Measurements from ENCODE around the gene CAMK2D.
A peak's percentile ranks its signal among the peaks of the same experiment; 100 is the strongest.

Gene CAMK2D

GRCh38 chr4:113505044-113505443, 256.5 kb downstream of the CAMK2D start:
- DNase-seq, result no peak

- DNase-seq, result no peak
Observed at GRCh38 chr4:113504422-113504821, 257.1 kb downstream of the CAMK2D start.

GRCh38 chr4:113503691-113504090, 257.8 kb downstream of the CAMK2D start:
- no peak for DNase-seq

- no peak for DNase-seq
Observed at GRCh38 chr4:113502906-113503305, 258.6 kb downstream of the CAMK2D start.

GRCh38 chr4:113502476-113502875, 259.1 kb downstream of the CAMK2D start:
- no peak for DNase-seq

GRCh38 chr4:113500424-113500823, 261.1 kb downstream of the CAMK2D start:
- no peak for DNase-seq

GRCh38 chr4:113499696-113500095, 261.8 kb downstream of the CAMK2D start:
- no peak for DNase-seq

- DNase-seq, result no peak
Observed at GRCh38 chr4:113499166-113499565, 262.4 kb downstream of the CAMK2D start.

- no peak for DNase-seq
Observed at GRCh38 chr4:113497154-113497884, 264.2 kb downstream of the CAMK2D start.

GRCh38 chr4:113496698-113497097, 264.8 kb downstream of the CAMK2D start:
- DNase-seq, result no peak

- DNase-seq, result no peak
Observed at GRCh38 chr4:113495790-113496189, 265.7 kb downstream of the CAMK2D start.

GRCh38 chr4:113483131-113483530, 278.4 kb downstream of the CAMK2D start:
- DNase-seq, result no peak

GRCh38 chr4:113482325-113482724, 279.2 kb downstream of the CAMK2D start:
- DNase-seq, result no peak

- DNase-seq, result no peak
Observed at GRCh38 chr4:113481820-113482219, 279.7 kb downstream of the CAMK2D start.

- DNase-seq, result no peak
Observed at GRCh38 chr4:113480109-113480508, 281.4 kb downstream of the CAMK2D start.

GRCh38 chr4:113478032-113478431, 283.5 kb downstream of the CAMK2D start:
- peak in 1 of 5 donors; percentile 12 for DNase-seq

- peak in 1 of 5 donors; percentile 16 for DNase-seq
Observed at GRCh38 chr4:113476800-113477199, 284.7 kb downstream of the CAMK2D start.

- no peak for DNase-seq
Observed at GRCh38 chr4:113474017-113474416, 287.5 kb downstream of the CAMK2D start.

- no peak for DNase-seq
Observed at GRCh38 chr4:113472864-113473263, 288.7 kb downstream of the CAMK2D start.

- DNase-seq, result no peak
Observed at GRCh38 chr4:113471146-113471860, 290.2 kb downstream of the CAMK2D start.

GRCh38 chr4:113469926-113470325, 291.6 kb downstream of the CAMK2D start:
- no peak for DNase-seq

- DNase-seq, result no peak
Observed at GRCh38 chr4:113469023-113469390, 292.5 kb downstream of the CAMK2D start.

GRCh38 chr4:113468165-113469022, 293.1 kb downstream of the CAMK2D start:
- peak in 1 of 5 donors; percentile 43 for DNase-seq
